Thyroid gland (tissue), 4 donors: Measurements from ENCODE around the gene NCMAP. TPM values are rescaled to one million over a fixed set of nuclear protein-coding genes. Genes with fewer than 3 reads are reported as not detected.

Source experiments
- DNase-seq, 2 donors: peaks; one replicate each; pipeline ENCODE4 v3.0.0-alpha.2; 2019
- H3K27ac ChIP-seq, 3 donors: fragments of 200-600 bp; sonication (generic); 1 replicate in 2 of 3; 2 replicates in 1 of 3; pipeline ENCODE4 v1.5.1; 2016 to 2019; ENCODE audit warnings: mild to moderate bottlenecking in 1 of 3, moderate library complexity in 1 of 3
- H3K27me3 ChIP-seq: fragments of 200-600 bp; sonication (generic); one replicate; pipeline ENCODE4 v1.5.1; 2019
- H3K36me3 ChIP-seq, 2 donors: fragments of 200-600 bp; sonication (generic); one replicate each; pipeline ENCODE4 v1.5.1; 2016 to 2019
- H3K4me1 ChIP-seq, 2 donors: fragments of 200-600 bp; sonication (generic); one replicate each; pipeline ENCODE4 v1.5.1; 2017 to 2019
- H3K4me3 ChIP-seq, 3 donors: fragments of 200-600 bp; sonication (generic); replicated peaks in 1 of 3; 1 replicate in 2 of 3; 2 replicates in 1 of 3; pipeline ENCODE4 v1.5.1; 2016; ENCODE audit warnings: mild to moderate bottlenecking in 1 of 3
- H3K9me3 ChIP-seq: fragments of 200-600 bp; sonication (generic); one replicate; pipeline ENCODE4 v1.5.1; 2017
- CTCF ChIP-seq, 6 experiments: fragments of 200-600 bp in 3 of 6; fragments of 450-650 bp in 3 of 6; sonication (generic) in 3 of 6; IDR thresholded peaks; one replicate each; pipeline ENCODE4 v1.5.1; 2016 to 2019; ENCODE audit warnings: antibody characterized with exemption in 6 of 6, mild to moderate bottlenecking in 2 of 6, inconsistent platforms in 1 of 6, moderate library complexity in 1 of 6
- POLR2A ChIP-seq, 2 donors: fragments of 450-650 bp; IDR thresholded peaks; one replicate each; pipeline ENCODE4 v1.6.1; 2017; ENCODE audit warnings: antibody characterized with exemption in 2 of 2, mild to moderate bottlenecking in 2 of 2, moderate library complexity in 1 of 2
- WGBS, 2 donors: methylation state at CpG; one replicate each; pipeline ENCODE4 v1.1.5; 2017; 5-methylcytosine and 5-hydroxymethylcytosine counted together
- intact Hi-C: fragments of 100-400 bp; cut with DNase I; formaldehyde crosslinking; loops from one replicate; pipeline ENCODE4 v1.15.1; 2023
- total RNA-seq, 4 donors: library from RNA; depleted of rRNA; stranded (reverse); fragments of >200 nt; gene quantifications; one replicate each; pipeline ENCODE4 v1.2.3, GENCODE V29; 2016

NCMAP gene
- total RNA-seq, 4 donors from 2014 or later: 2.8 to 9.4 (median 7.3) TPM

DNA sequence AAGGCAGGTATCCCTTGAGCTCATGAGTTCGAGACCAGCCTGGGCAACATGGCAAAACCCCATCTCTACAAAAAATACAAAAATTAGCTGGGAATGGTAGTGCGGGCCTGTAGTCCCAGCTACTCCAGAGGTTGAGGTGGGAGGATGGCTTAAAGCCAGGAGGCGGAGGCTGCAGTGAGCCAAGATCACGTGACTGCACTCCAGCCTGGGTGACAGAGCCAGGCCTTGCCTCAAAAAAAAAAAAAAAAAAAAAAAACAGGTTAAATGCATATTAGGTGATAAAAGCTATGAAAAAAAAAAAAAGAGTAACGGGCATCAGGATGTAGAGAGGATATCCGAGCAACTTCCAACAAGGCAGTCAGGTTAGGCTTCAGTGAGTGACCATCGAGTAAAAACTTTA, 84.4 kb downstream of the NCMAP start:
- H3K27me3 ChIP-seq: no peaks in the 10 kb centered on the region
- peak overlapping the region in 2 of 3 donors; percentile 8 to 26 for H3K27ac ChIP-seq
- TF ChIP-seq CTCF (IDR thresholded peaks at IDR 0.05): no peak
- TF ChIP-seq POLR2A (IDR thresholded peaks at IDR 0.05): no peak
- H3K36me3 ChIP-seq: no peaks in the 10 kb centered on the region
- 64 to 68% methylated on average over 7 of the region's 7 CpGs for WGBS, 2 donors
- no peak overlapping the region for H3K4me3 ChIP-seq
- no peaks in the 10 kb centered on the region for H3K9me3 ChIP-seq
- peaks cover 14 to 22% of the 10 kb centered on the region in 2 donors for H3K4me1 ChIP-seq
- peak in 1 of 2 donors; percentile 65 for DNase-seq
- intact Hi-C loops: no loop called here

DNA sequence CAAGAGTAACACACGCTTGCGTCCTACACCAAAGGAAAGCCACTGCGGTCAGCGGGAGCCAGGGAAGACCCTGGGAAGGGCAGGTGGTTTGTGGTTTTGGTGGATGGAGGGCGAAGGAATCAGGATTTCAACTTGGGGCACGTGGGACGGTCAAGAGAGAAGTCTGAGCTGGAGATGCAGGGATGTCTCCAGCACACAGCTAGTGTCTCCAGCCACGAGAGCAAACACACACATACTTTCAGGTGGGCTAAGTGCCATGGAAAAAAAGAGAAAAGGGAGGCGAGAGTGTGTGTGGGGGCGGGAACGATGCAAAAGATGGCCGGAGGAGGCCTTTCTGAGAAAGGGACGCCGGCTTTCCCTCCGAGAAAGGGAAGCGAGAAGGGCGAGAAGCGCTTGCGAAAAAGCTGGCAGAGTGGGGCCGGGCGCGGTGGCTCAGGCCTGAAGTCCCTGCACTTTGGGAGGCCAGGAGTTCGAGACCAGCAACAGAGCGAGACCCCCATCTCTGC, 85.8 kb downstream of the NCMAP start:
- intact Hi-C loops: no loop called here
- DNase-seq: peak; percentile 19 to 27
- Histone ChIP-seq H3K4me1 (peaks cover 14 to 26% of the 10 kb centered on the region in 2 donors), H3K9me3 (no peaks in the 10 kb centered on the region), H3K4me3 (peak overlapping the region in 2 of 3 donors; percentile 58 to 76), H3K36me3 (peaks cover 6 to 8% of the 10 kb centered on the region in 2 donors), H3K27ac (peak overlapping the region; percentile 94 to 99 (median 99)), H3K27me3 (no peaks in the 10 kb centered on the region)
- TF ChIP-seq CTCF (IDR thresholded peaks at IDR 0.05): no peak
- 33 to 34% methylated on average over 24 of the region's 24 CpGs for WGBS, 2 donors

GRCh38 chr1:24642481-24643362, 86.8 kb downstream of the NCMAP start, which contains the start of gene SRRM1:
TSS of gene SRRM1 (plus strand) at chr1:24643302. CDS start at chr1:24643327, 25 bp downstream.
- peak; percentile 98 to 99 for TF ChIP-seq POLR2A (IDR thresholded peaks at IDR 0.05)
- TF ChIP-seq CTCF (IDR thresholded peaks at IDR 0.05): peak in 1 of 6 experiments; percentile 13

DNA sequence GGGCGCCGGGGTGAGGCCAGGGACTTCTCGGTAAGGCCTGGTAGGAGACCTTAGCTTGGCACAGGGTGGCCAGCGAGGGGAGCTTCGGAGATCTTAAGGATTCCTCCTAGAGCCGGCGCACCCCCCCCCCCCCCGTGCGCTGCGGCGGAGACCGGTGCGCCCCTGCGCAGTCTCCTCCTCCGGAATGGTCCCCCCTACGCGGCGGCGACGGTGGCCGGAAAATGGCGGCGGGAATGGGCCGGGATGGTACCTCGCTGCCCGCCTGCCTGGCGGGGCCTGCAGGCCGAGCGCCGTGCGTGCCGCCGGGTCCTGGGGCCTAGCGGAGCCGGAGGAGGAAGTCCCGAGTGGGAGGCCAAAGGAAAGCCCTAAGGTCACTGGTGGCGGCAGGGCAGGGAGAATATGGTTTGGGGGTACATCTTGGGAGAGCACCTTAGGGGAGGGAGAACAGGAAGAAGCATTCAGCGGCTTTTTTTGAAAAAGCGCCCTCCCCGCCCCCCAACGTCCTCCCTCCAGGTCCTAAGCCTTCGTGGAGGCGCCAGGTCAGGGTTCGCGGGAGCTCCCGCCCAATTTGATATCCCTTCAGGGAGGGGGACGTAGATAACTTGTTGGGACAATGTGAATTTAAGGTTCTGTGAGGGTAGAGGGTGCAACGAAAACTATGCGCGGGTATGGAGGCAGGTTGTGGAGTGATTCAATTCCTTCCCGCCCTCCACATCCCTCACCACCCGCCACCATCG, 87.6 kb downstream of the NCMAP start:
- TF ChIP-seq POLR2A (IDR thresholded peaks at IDR 0.05): no peak
- Histone ChIP-seq H3K4me1 (peaks cover 14 to 26% of the 10 kb centered on the region in 2 donors), H3K27ac (peak overlapping the region; percentile 64 to 88 (median 88)), H3K36me3 (peaks cover 22 to 25% of the 10 kb centered on the region in 2 donors), H3K9me3 (no peaks in the 10 kb centered on the region), H3K4me3 (peak overlapping the region; percentile 56 to 98 (median 81)), H3K27me3 (no peaks in the 10 kb centered on the region)
- intact Hi-C loops: no loop called here
- DNase-seq: no peak
- 0 to 1% methylated on average over 26 to 41 of the region's 53 CpGs for WGBS, 2 donors

More at GRCh38 chr1:24642481-24643362, 86.8 kb downstream of the NCMAP start, which contains the start of gene SRRM1:
- peak within 1 kb of the TSS; percentile 56 to 98 (median 81) for H3K4me3 ChIP-seq
- peak within 1 kb of the TSS; percentile 94 to 99 (median 99) for H3K27ac ChIP-seq
- H3K36me3 ChIP-seq: peaks cover 17% of the 10 kb centered on the region in 2 donors
- 0% methylated on average over 7 to 22 of the region's 95 CpGs for WGBS, 2 donors
- DNase-seq: peak; percentile 100
- H3K27me3 ChIP-seq: no peaks in the 10 kb centered on the region
- peaks cover 14 to 26% of the 10 kb centered on the region in 2 donors for H3K4me1 ChIP-seq
- intact Hi-C loops: no loop called here
- H3K9me3 ChIP-seq: no peaks in the 10 kb centered on the region

GRCh38 chr1:24644100-24644384, 88.2 kb downstream of the NCMAP start:
- intact Hi-C loops: no loop called here
- TF ChIP-seq CTCF (IDR thresholded peaks at IDR 0.05) (no peak), POLR2A (IDR thresholded peaks at IDR 0.05) (no peak)
- Histone ChIP-seq H3K27me3 (no peaks in the 10 kb centered on the region), H3K9me3 (no peaks in the 10 kb centered on the region), H3K27ac (peak overlapping the region in 2 of 3 donors; percentile 88), H3K4me1 (peaks cover 14 to 26% of the 10 kb centered on the region in 2 donors), H3K36me3 (peaks cover 27 to 30% of the 10 kb centered on the region in 2 donors), H3K4me3 (peak overlapping the region; percentile 56 to 98 (median 81))
- WGBS, 2 donors: 1 to 3% methylated on average over 9 of the region's 9 CpGs
- no peak for DNase-seq
